Measurements from ENCODE around the gene RNF135. TPM values are rescaled to one million over a fixed set of nuclear protein-coding genes. Genes with fewer than 3 reads are reported as not detected.
"Not testable (repeated sequence)": the region's sequence is repeated elsewhere in the genome, so short reads cannot be mapped to it uniquely, and the experiment has no call there.

RNF135 gene
- total and polyA plus RNA-seq, 8 donors: 15.0 to 38.5 (median 16.3) TPM

DNA sequence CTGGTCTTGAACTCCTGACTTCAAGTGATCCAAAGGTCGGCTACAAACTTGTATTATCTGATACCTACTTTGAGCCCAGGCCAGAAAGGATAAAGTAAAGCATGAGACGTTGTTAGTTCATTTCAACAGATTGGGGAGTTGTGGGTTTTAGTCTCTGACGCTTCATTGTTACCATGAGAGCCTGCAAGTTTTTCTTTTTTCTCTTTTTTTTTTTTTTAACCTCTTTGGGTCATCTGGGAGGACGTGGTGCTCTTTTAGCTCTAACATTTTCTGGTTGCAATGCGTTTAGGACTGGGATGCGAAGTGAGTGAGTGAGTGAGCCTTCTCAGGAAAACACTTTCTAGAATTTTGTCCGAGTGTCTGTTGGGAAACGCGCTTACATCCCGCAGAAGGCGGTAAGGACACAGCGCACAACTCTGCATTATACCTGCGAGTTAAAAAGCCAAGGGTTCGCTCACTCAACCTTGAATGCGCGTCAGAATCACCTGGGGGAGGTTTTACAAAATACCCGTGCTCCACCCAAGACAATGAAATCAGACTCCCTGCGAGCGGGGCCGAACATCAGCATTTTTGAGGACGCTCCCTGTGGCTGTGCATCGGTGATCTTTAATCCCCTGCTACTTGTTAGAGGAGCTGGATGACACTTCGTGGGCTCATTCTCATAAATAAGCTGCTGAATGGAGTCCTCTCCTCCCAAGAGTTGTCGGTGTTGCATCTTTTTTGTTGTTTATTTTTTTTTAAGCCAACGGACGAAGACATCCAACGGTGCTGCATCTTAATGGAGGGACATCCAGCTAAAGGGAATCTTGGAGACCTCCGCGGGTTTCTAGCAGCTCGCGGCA is 629 bp upstream of the RNF135 start:
- TF ChIP-seq, protein P1, sequence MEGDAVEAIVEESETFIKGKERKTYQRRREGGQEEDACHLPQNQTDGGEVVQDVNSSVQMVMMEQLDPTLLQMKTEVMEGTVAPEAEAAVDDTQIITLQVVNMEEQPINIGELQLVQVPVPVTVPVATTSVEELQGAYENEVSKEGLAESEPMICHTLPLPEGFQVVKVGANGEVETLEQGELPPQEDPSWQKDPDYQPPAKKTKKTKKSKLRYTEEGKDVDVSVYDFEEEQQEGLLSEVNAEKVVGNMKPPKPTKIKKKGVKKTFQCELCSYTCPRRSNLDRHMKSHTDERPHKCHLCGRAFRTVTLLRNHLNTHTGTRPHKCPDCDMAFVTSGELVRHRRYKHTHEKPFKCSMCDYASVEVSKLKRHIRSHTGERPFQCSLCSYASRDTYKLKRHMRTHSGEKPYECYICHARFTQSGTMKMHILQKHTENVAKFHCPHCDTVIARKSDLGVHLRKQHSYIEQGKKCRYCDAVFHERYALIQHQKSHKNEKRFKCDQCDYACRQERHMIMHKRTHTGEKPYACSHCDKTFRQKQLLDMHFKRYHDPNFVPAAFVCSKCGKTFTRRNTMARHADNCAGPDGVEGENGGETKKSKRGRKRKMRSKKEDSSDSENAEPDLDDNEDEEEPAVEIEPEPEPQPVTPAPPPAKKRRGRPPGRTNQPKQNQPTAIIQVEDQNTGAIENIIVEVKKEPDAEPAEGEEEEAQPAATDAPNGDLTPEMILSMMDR (IDR thresholded peaks at IDR 0.05): no peak
- Histone ChIP-seq H3K36me3 (peaks cover 0 to 3% of the 10 kb centered on the region in 2 donors), H3K27me3 (no peaks in the 10 kb centered on the region), H3K9me3 (no peaks in the 10 kb centered on the region), H3K27ac (peak overlapping the region; percentile 98), H3K4me1 (peaks cover 0 to 51% of the 10 kb centered on the region in 2 donors), H3K4me3 (peak overlapping the region; percentile 71 to 88)
- intact Hi-C loops (cut with DNase I): no loop called here
- ATAC-seq: peak; percentile 35
- peak in 3 of 4 donors; percentile 26 to 43 (median 32) for DNase-seq

DNA sequence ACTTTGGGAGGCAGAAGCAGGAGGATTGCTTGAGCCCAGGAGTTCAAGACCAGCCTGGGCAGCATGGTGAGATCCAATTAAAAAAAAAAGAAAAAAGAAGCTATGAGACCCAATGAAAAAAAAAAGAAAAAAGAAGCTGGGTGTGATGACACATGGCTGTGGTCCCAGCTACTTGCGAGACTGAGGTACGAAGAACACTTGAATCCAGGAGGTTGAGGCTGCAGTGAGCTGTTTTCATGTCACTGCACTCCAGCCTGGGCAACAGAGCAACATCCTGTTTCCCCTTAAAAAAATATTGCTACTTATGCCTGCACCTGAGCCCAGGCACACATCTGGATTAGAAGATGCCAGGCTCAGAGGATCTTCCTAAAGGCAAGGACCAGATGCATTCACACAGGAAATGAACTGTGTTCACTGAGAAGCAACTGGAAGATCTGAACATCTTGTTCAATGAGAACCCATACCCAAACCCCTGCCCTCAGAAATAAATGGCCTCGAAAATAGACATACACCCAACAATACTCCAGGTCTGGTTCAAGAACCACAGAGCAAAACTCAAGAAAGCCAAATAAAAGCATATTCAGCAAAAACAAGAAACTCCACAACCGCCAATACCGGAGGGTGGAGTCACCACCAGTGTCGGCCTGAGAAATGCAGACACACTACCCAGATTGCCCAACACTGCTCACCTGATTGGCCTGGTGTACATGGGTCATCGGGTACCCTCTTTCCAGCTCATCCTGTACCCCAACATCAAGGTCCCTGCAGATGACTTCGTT is 4.4 kb downstream of the RNF135 start:
- H3K27me3 ChIP-seq: no peaks in the 10 kb centered on the region
- intact Hi-C loops (cut with DNase I): no loop called here
- ATAC-seq (no peak), DNase-seq (no peak)
- peaks cover 0 to 13% of the 10 kb centered on the region in 2 donors for H3K36me3 ChIP-seq
- H3K27ac ChIP-seq: peak overlapping the region in 1 of 2 donors; percentile 34
- no peak overlapping the region for H3K4me3 ChIP-seq
- peaks cover 0 to 36% of the 10 kb centered on the region in 2 donors for H3K4me1 ChIP-seq
- no peaks in the 10 kb centered on the region for H3K9me3 ChIP-seq
- TF ChIP-seq, protein P1 (IDR thresholded peaks at IDR 0.05): no peak

DNA sequence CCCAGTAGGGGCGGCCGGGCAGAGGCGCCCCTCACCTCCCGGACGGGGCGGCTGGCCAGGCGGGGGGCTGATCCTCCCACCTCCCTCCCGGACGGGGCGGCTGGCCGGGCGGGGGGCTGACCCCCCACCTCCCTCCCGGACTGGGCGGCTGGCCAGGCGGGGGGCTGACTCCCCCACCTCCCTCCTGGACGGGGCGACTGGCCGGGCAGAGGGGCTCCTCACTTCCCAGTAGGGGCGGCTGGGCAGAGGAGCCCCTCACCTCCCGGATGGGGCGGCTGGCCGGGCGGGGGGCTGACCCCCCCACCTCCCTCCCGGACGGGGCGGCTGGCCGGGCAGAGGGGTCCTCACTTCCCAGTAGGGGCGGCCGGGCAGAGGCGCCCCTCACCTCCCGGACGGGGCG is 9.1 kb downstream of the RNF135 start:
- DNase-seq; intact Hi-C loops (cut with DNase I); H3K27me3 ChIP-seq; H3K4me3 ChIP-seq; H3K4me1 ChIP-seq; H3K9me3 ChIP-seq; H3K27ac ChIP-seq; ATAC-seq: not testable (repeated sequence)
- H3K36me3 ChIP-seq: peaks cover 0 to 19% of the 10 kb centered on the region in 2 donors

DNA sequence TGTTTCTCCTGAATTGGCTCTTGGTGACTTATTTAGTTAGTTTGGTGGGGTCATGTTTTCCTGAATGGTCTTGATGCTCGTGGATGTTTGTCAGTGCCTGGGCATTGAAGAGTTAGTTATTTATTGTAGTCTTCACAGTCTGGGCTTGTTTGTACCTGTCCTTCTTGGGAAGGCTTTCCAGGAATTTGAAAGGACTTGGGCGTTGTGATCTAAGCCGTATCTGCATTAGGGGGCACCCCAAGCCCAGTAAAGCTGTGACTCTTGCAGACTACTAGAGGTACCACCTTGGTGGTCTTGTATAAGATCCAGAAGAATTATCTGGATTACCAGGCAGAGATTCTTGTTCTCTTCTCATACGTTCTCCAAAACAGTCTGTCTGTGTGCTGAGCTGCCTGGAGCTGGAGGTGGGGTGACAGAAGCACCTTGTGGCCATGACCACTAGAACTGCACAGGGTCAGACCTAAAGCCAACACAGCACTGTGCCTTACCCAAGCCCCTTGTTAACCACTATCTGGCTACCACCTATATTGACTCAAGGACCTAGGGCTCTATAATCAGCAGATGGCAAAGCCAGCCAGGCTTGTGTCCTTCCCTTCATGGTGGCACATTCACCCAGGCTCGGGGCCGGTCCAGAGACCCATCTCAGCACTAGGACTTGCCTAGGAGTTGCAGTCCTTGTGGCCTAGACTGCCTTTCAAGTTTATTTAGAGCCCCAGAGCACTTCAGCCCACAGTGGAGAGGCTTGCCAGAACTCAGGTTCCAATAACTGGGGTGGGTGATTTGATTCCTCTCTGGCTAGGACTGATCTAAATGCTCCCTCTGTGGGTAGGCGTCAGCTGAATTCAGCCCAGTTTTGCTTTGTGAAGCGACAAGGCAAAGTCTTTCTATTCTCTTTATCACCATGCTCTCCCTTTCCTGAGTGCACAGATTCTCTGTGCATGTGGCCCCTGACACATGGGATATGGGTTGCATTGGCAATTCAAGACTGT is 11.0 kb downstream of the RNF135 start:
- no peaks in the 10 kb centered on the region for H3K9me3 ChIP-seq
- intact Hi-C loops (cut with DNase I): no loop called here
- DNase-seq (no peak), ATAC-seq (no peak)
- TF ChIP-seq, protein P1 (IDR thresholded peaks at IDR 0.05): no peak
- H3K36me3 ChIP-seq: peaks cover 0 to 25% of the 10 kb centered on the region in 2 donors
- H3K4me3 ChIP-seq: no peak overlapping the region
- no peaks in the 10 kb centered on the region for H3K4me1 ChIP-seq
- H3K27me3 ChIP-seq: no peaks in the 10 kb centered on the region
- no peak overlapping the region for H3K27ac ChIP-seq

DNA sequence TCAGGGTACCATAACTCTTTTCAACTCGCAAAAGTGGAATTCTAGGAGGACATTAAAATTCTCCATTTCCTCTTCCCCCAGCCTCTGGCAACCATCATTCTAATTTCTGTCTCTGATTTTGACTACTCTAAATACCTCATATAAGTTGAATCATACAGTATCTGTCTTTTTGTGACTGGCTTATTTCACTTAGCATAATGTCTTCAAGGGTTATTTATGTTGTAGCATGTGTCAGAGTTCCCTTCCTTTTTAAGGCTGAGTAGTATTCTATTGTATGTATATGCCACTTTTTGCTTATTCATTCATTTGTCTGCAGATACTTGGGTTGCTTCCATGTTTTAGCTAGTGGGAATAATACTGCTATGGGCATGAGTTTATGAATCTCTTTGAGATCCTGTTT is 12.0 kb downstream of the RNF135 start:
- intact Hi-C loops (cut with DNase I): no loop called here
- no peak overlapping the region for H3K27ac ChIP-seq
- no peaks in the 10 kb centered on the region for H3K4me1 ChIP-seq
- DNase-seq (no peak), ATAC-seq (no peak)
- TF ChIP-seq, protein P1 (IDR thresholded peaks at IDR 0.05): no peak
- no peaks in the 10 kb centered on the region for H3K27me3 ChIP-seq
- H3K4me3 ChIP-seq: no peak overlapping the region
- no peaks in the 10 kb centered on the region for H3K9me3 ChIP-seq
- H3K36me3 ChIP-seq: peaks cover 0 to 34% of the 10 kb centered on the region in 2 donors

Data from left lung (tissue), 10 donors.